8988T (cell line): ENCODE data around the gene ANKRD1.

Experiments
- DNase-seq: peaks from one replicate; pipeline ENCODE4 v3.0.0; 2011

The ANKRD1 gene

DNA sequence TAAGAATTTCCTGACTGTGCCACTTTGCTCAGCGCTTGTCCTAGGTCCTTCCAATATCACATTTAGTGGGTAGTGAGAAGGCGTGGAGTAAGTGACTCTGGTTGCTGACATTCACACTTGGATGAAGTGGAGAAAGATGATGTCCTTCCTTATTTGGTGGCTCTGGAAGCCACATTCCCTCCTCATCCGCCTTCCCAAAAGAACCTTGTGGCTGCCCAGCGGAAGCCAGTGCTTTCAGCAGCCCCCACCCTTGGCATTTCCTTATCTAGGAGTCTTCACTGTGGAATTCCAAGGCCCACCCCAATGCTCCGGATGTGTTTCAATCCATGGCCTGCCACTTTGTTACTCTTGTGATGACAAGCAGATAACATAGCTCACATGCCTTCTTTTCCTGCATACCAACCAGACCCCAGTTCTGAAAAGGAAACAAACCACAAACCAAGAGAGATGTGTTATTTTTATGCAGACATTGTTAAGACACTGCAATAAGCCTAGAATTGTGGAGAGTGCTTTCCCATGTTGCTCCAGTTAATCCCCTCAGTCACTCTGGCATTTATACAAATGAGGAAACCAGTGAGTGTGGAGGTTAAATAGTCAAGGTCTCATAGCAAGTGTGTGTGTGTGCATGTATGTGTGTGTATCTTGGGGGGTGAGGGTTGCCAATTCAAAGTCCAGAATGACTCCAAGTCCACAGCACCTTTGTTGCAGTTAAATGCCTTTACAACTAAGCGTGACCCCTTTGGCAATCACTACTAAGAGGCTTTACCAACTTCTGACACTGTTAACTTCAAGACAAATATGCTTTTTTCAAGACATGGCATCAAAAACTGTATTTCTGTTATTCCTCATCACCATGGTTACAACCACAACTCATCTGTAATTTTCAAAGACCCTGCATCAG, 10.3 kb upstream of the ANKRD1 start:
- peak; percentile 40 for DNase-seq

DNA sequence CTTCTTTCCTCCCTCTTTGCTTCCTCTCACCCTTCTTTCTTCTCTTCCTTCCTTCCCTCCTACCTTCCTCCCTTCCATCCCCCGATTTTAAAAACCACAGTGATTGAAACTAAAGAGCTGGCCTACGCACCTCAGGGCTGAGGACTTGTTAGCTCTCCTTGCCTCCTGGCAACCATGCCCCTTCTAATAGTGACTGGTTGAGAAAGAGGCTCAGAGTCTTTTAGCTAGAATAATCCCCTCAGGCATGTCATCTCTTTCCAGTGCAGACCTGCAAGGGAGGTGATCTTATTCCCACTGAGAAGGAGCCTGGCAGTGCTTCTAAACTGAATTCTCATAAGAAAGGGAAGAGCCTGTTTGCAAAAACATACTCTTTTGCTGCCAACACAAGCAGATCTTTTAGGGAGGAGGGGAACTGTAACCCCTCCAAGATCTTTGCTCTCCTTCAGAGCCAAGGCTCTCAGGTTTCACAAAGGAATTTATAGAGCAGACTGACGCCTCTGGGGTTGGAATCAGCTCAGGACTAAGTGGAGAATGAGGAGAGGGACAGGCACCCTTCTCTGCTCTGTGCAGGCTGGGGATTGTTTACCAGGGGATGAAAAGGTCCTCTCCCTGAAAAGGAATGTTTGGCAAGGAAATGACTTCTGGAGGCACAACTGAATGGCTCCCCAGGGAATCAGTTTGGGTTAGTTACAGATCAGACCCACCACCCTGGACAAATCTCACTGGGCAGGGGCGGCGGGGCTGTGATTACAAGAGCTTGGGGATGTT, 9.4 kb upstream of the ANKRD1 start:
- no peak for DNase-seq

- DNase-seq = no peak
Observed at GRCh38 chr10:90929179-90929578, 8.3 kb upstream of the ANKRD1 start.

- no peak for DNase-seq
Observed at GRCh38 chr10:90927293-90927692, 6.4 kb upstream of the ANKRD1 start.

DNA sequence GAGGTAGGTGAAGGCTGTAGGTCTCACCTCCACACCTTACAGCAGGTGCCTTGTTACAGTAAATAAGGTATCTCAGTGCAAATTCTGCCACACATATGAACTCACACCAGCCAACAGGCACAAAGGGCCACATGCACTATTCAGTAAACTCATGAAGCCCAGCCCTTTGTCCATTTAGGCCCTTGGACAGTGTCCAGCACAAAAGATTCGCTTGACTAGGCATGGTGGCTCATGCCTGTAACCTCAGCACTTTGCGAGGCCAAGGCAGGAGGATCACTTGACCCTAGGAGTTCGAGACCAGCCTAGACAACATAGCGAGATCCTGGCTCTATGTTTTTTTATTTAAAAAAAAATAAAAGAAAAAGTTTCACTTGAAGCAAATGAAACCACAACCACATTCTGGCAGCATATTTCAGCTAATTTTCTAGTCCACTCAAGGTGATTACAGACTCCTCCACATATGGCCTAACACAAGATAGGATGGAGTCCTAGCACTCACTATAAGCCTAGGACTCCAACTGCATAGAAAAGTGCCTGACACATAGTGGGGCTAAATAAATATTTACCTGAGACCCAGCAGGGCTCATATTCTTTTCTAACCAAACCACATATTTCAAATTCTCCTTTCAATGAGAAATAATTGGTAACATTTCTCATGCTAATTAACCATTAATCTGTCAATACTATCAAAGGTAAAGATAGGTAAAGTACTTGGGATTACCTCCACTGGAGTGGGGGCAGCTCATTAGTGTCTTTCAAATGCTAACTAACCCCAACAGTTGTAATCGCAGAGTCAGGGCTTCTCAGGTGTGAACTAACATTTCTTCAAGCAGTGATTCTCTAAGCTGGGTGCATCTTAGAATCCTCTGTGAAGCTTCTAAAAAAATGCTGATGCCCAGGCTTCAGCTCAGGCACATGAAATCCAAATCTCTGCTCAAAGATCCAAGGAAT, 4.5 kb upstream of the ANKRD1 start:
- DNase-seq = no peak

DNA sequence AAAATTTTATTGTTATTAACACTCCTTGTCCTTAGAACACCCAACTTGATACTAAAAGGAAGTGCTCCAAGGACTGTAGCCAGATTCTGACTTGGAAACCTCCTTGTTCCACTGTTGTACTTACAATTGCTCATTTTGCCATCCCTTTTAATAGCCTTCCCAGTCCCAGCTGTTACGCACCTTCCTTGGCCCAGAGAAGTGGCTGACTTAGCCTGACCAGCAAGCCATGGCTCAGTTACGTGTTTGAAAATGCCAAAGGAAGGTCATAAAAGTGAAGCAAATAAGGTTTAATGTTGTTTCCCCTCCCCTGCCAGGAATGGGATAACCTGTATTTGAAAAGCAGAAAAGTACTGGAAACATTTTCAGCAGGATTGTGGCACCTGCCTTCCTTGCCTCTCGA, 3.7 kb upstream of the ANKRD1 start:
- no peak for DNase-seq

DNA sequence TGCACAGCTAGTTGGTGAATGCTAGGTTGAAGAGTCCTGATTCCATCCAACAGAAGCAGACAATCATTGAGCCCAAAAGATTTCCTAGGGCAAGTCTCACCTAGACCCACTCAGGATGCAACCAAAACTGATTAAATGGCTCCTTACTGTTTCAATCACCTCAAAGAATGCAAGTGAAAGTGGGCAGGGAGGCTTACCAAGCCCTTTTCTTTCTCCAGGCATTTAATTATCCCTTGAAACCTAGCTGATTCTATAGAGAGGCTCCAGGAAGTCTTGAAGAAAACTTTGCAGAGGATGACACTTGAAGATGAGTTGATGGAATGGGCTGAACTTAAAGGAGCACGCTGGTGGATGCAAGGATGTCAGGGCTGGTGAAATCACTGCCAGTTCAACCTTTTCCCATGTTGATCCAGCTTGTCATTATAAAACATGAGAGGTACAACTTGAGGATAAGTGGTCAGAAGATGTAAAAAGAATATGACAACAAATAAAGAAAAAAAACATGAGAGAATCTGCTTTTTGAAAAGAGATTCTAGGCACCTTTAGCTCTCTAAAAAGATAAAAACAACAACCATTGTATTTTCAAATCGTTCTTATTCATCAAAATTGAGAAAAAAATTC, 2.3 kb upstream of the ANKRD1 start:
- no peak for DNase-seq

DNA sequence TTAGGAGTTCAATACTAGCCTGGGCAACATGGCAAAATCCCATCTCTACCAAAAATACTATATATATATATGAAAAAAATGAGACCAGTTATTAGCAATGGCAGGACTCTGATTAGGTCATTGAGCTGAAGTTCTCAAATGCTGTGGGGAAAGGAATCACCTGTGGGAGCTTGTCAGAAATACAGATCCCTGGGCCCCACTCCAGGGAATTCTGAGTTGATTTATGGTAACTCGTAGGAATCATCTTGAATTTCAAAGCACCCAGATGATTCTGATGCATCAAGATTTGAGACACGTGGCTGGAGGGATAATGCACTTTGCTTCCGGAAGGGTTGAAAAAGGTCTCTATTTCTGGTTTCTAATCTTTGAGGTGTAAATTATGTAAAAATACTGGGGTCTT, 1.0 kb upstream of the ANKRD1 start:
- no peak for DNase-seq

GRCh38 chr10:90919683-90920574, 958 bp downstream of the ANKRD1 start:
- no peak for DNase-seq

GRCh38 chr10:90917968-90918318, 2.9 kb downstream of the ANKRD1 start:
- no peak for DNase-seq

DNA sequence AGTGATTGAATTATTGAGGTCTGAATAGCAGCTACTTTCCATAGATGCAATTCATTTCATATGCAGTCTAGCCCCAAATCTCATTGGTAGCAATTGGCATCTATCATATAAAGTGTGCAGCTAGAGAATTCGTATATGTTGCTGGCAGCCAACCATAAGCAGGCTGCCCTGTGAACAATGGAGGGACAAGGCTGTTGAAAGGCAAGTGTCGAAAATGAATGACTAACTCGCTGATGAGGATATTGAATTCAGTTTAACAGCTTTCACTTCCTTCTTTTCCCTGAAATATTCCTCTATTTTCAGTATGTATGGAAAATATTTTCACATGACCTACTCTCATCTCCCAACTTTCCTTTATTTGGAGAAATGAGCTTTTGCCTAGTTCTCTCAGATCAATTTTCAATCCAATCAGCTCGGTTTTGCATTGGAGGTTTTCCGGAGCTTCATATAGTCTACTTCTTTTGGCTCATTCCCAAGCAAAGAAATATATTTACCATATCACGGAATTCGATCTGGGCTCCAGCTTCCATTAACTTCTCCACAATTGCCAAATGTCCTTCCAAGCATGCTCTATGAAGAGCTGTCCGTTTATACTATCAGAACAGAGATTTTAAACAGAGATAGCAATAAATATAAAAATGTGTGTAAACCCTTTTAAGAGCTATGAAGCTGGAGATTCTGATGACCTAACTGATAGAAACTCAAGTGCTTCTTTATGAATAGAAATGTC, 3.5 kb downstream of the ANKRD1 start:
- no peak for DNase-seq

DNA sequence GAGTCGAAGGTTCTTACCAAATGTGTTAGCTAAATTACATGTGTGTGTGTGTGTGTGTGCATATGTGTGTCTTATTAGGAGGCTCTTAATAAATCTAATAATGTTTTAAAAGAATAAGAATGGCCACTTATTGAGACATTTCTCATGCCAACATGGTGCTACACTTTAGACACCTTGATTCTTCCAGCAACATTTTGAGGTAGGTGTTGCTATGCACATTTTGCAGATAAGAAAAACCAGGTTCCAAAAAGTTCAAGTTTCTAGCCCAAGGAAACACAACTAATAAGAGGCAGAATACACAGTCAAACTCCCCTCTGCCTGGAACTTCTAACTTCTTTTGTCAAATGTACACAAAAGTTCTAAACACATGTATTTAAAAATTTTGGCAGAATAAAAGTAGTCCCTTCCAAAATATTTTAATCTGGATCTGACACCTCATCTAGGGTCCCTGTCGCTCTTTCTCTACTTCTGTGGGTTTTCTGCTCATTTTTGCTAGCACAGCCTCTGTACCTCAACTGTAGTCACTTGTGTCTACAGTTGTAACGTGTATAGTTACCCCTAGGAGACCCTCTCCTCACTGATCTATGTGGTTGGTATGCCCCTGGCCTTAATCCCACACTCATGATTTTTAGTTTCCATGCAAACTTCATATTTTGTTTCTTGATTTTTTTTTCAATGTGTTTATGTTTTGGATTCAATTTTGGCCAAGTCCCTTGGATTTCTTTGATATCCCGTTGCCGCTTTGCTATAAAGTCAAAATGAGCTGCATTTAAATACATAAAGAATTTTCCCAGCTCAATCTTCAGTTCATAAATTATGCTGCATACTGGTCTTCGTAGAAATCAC, 4.3 kb downstream of the ANKRD1 start:
- DNase-seq = no peak

GRCh38 chr10:90915766-90916075, 5.2 kb downstream of the ANKRD1 start:
- DNase-seq = no peak

DNA sequence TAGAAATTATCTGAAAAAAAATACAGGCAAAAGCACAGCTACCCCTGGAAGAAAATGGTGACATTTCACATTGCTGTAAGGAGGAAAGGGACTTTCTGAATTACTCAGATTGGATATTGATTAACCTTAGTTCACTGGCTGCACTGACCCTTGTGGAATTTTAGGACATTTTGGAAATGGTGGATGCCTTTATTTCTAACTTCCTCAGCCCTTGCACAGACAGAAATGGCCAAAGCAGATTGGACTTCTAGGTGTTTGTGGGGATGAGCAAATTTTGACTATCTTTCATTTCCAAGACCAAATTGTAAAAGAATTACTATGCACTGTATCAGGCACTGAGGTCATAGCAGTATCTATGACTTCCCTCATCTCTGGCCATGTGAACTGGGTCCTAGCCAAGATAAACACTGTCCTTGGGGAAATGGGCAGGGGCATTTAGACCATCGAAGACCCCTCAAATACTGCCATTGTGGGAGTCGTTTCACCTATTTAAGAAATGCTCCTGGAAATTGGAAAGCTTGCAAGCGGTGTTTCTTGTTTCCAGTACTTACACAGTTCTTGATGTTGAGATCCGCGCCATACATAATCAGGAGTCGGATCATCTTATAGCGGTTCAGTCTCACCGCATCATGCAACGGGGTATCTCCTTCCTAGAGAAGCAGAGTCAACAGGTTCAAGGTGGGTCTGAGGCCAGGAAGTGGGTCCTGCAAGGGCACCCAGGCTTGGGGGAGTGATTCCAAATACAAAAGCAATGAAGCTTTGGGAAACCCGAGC, 5.7 kb downstream of the ANKRD1 start:
- DNase-seq = no peak

- no peak for DNase-seq
Observed at GRCh38 chr10:90913774-90914420, 7.0 kb downstream of the ANKRD1 start.

DNA sequence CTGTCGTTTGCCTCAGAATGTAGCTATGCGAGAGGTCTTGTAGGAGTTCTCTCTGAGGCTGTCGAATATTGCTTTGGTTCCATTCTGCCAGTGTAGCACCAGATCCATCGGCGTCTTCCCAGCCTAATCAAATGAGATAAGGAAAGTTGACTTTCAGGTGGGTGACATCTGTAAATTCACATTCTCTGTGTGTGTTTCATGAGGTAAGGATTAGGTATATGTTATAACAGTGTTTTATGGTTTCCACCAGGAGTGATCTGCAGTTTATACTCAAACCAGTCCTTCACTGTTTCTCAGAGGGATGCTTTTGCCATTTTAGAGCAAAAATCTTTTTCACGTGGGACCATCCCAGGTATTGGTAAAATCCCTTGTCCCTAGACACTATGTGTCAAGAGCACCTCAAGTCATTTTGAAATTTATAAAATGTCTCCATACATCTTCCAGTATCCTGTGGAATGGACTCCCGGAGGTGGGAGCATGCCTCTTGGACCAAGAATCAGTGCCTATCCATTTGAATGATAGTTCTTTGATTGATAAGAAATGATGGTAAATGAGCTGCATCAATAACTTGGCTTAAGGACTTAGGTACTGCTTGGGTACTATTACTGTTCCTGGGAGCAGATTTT, 7.9 kb downstream of the ANKRD1 start:
- no peak for DNase-seq

DNA sequence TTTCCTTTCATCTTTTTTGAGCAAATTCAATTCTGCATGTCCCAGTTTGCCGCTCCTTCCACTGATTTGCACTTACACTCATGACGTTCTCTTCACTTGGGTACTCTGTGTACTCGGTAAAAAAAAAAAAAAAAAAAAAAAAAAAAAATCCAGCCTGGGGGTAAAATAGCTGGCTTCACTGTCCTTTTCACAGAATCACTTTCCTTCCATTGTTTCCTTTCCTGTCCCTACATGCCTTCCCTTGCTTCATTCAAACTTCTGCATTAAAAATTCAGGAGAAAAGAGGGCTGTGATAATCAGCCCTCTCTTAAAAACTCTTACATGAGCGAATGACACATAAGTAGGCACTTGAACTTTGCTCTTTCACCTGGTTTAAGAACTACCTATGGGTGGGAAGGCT, 8.7 kb downstream of the ANKRD1 start:
- no peak for DNase-seq
